Gastroesophageal sphincter (tissue), 3 donors: ENCODE results near the gene ADGRE3.

Experiments
- CTCF ChIP-seq, 4 experiments: fragments of 200-600 bp in 2 of 4; fragments of 450-650 bp in 2 of 4; sonication (generic) in 1 of 4; IDR thresholded peaks; one replicate each; pipeline ENCODE4 v1.5.1; 2017 to 2019; ENCODE audit warnings: antibody characterized with exemption in 4 of 4, mild to moderate bottlenecking in 2 of 4, moderate library complexity in 2 of 4
- POLR2A ChIP-seq, 2 donors: fragments of 450-650 bp; IDR thresholded peaks; one replicate each; pipeline ENCODE4 v1.6.1; 2017; ENCODE audit warnings: antibody characterized with exemption in 2 of 2, mild to moderate bottlenecking in 2 of 2, moderate library complexity in 1 of 2
- POLR2AphosphoS5 ChIP-seq: sonication (generic); formaldehyde crosslinking; IDR thresholded peaks from one replicate; pipeline ENCODE4 v1.6.1; 2017; ENCODE audit warnings: antibody characterized with exemption

- TF ChIP-seq POLR2AphosphoS5, result no peak
- no peak for TF ChIP-seq CTCF (IDR thresholded peaks at IDR 0.05)
- TF ChIP-seq POLR2A (IDR thresholded peaks at IDR 0.05), result no peak
Observed at GRCh38 chr19:14615623-14616022, 59.0 kb downstream of the ADGRE3 start.
